Anterior cingulate cortex (tissue), 58 donors: ENCODE results near the gene RIPOR1.
"Not testable (repeated sequence)": the region's sequence is repeated elsewhere in the genome, so short reads cannot be mapped to it uniquely, and the experiment has no call there.

ENCODE experiments used
- DNase-seq, 58 donors: peaks; one replicate each; lab custom pipeline; 2025; lab: John Stamatoyannopoulos, UW

Gene RIPOR1, protein sequence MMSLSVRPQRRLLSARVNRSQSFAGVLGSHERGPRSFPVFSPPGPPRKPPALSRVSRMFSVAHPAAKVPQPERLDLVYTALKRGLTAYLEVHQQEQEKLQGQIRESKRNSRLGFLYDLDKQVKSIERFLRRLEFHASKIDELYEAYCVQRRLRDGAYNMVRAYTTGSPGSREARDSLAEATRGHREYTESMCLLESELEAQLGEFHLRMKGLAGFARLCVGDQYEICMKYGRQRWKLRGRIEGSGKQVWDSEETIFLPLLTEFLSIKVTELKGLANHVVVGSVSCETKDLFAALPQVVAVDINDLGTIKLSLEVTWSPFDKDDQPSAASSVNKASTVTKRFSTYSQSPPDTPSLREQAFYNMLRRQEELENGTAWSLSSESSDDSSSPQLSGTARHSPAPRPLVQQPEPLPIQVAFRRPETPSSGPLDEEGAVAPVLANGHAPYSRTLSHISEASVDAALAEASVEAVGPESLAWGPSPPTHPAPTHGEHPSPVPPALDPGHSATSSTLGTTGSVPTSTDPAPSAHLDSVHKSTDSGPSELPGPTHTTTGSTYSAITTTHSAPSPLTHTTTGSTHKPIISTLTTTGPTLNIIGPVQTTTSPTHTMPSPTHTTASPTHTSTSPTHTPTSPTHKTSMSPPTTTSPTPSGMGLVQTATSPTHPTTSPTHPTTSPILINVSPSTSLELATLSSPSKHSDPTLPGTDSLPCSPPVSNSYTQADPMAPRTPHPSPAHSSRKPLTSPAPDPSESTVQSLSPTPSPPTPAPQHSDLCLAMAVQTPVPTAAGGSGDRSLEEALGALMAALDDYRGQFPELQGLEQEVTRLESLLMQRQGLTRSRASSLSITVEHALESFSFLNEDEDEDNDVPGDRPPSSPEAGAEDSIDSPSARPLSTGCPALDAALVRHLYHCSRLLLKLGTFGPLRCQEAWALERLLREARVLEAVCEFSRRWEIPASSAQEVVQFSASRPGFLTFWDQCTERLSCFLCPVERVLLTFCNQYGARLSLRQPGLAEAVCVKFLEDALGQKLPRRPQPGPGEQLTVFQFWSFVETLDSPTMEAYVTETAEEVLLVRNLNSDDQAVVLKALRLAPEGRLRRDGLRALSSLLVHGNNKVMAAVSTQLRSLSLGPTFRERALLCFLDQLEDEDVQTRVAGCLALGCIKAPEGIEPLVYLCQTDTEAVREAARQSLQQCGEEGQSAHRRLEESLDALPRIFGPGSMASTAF

GRCh38 chr16:67528222-67528869 lies at the start of gene RIPOR1:
Gene RIPOR1 (plus strand): TSS chr16:67528829. CDS start chr16:67538447, 9,618 bp downstream.
- peak in 41 of 58 donors; percentile 14 to 70 (median 55) for DNase-seq

- peak; percentile 73 to 100 (median 97) for DNase-seq
Measured at GRCh38 chr16:67480833-67481560, 47.6 kb upstream of the RIPOR1 start, which contains the start of gene ATP6V0D1. Gene ATP6V0D1 (minus strand): TSS chr16:67481157. CDS start chr16:67481086, 71 bp downstream.

GRCh38 chr16:67481561-67482232 lies 46.9 kb upstream of the RIPOR1 start:
- peak in 12 of 58 donors; percentile 7 to 67 (median 50) for DNase-seq

GRCh38 chr16:67482233-67482924 lies 46.2 kb upstream of the RIPOR1 start:
- peak in 1 of 58 donors; percentile 10 for DNase-seq

GRCh38 chr16:67483150-67483549 lies 45.5 kb upstream of the RIPOR1 start, which contains the start of gene AGRP:
Gene AGRP (minus strand): TSS chr16:67483547. CDS start chr16:67483398, 149 bp downstream.
- no peak for DNase-seq

DNA sequence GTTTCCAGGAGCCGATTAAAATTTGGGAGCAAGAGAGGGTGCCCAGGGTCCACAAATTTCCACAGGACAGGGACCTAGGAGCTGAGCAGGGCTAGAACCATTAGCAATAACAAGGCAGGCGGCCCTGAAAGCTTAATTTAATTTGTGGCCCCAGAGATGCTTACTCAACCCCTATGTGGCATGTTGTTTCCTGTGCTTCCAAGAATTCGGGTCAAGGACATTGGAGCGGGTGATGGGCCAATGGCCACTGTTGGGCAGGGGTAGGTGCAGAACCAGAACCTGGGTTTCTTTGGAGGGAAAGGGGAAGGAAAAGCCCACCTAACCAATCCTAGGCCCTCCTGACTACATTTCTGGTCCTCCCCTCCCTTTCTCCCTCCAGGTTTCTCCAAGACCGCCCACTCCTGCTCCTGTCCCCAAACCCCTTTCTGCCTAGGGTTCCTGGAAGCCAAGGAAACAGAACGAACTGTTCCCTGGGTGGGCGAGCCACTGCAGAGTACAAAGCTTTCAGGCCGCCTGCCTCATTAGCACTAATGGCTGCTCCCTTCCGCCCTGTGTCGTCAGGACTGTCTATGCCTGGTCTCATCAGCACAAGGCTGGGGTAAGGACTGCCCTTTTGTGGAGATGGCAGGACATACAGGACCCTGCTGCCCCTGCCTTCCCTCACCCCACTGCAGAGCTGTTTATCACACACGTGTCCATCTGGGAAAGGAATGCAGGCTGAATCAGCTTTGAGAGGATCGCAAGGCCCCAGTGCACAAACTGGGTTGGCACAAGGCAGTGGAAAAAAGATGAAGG lies 44.7 kb upstream of the RIPOR1 start:
- no peak for DNase-seq

DNA sequence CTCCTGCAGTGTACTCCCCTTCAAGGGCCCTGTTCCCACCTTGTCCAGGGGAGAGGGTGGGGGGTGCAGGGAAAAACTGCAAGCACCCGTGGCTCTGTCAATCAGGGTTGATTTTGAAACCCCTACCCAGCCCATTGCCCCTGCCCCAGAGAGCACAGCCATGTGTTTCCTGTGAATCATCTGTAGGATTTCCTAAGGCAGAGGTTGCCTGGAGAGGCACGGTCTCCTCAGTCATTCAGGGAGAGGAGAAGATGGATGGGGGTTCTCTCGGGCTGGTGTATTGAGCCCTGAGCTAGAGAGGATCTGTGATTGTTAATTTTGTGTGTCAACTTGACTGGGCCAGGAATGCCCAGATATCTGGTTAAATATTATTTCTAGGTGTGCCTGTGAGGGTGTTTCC lies 41.8 kb upstream of the RIPOR1 start:
- DNase-seq: no peak

DNA sequence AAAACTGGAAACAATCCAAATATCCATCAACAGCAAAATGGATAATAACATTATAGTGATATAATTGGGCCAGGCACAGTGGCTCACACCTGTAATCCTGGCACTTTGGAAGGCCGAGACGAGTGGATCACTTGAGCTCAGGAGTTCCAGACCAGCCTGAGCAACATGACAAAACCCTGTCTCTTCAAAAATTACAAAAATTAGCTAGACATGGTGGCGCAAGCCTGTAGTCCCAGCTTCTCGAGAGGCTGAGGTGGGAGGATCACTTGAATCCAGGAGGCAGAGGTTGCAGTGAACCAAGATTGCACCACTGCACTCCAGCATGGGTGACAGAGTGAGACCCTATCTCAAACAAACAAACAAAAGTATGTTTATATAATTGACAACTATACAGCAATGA lies 41.1 kb upstream of the RIPOR1 start:
- DNase-seq: not testable (repeated sequence)

DNA sequence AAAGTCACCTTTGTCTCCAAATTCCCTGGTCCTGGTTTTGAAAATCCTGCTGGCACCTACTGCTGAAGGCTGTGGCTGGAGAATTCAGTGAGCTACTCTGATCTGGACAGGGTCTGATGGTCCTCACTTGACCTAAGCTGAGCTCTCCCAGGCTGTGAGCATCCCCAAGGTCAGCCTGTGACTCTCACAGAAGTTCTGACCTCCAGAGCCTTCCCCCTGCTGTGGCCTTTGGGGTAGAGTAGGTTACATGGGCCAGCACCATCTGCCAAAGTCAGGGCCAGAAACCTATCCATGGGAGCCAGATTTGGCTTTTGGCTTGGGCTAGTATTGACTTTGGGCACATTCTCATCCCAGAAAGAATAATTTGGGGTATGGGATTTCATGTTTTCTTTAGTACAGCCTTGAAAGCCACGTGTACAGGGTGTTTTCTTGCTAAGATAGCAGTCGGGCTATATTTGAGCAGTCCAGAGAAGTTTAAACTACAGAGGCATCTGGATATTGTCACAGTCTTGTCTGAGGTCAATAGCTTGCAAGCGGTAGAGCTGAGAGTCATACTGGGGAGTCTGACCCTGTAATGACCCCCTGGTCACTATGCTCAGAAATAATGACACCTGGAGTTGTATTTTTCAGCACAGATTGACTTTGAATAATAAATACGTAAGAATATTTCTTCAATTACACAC lies 39.1 kb upstream of the RIPOR1 start:
- no peak for DNase-seq

- no peak for DNase-seq
Measured at GRCh38 chr16:67490335-67491096, 38.1 kb upstream of the RIPOR1 start.

- DNase-seq: no peak
Measured at GRCh38 chr16:67499106-67499505, 29.5 kb upstream of the RIPOR1 start.

- DNase-seq: peak in 4 of 58 donors; percentile 15 to 47 (median 27)
Measured at GRCh38 chr16:67504031-67505021, 24.3 kb upstream of the RIPOR1 start.

DNA sequence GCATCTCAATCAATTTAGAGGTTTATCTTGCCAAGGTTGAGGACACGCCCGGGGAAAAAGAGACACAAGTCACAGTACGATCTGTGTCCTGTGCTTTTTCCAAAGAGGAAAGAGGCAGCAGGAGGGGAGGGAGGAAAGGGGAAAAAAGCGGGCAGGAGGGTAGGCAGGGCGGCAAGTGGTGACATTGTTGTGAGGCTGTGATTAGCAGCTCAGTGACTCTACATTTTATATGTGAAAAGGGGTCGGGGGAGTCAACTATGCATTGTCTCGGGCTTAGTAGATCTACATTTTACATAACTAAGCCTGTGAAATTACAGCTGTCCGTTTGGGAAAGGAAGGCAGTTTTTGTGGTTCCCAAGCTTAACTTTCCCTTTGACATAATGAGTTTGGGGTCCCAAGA lies 22.2 kb upstream of the RIPOR1 start:
- DNase-seq: no peak

DNA sequence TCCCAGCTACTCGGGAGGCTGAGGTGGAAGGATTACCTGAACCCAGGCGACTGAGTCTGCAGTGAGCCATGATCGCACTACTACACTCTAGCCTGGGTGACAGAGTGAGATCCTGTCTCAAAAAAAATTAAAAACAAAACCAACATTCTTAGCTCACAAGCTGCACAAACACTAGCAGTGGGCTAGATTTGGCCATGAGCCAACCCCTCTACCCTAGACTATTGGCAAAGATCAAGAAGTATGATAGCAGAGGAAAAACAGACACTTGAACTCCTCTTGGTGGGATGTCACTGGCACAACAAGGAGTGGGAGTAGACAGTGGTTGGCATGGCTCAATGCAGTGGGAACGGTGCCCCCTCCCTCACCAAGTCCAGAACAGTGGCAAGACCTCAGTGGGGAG lies 19.6 kb upstream of the RIPOR1 start:
- no peak for DNase-seq
